HG02571 (cell line): ENCODE results near the gene PET100.

Experiments used
- ATAC-seq: cut with Tn5 transposase; IDR thresholded peaks from one replicate; pipeline ENCODE4 v1.9.1; 2021; ENCODE audit warnings: mild to moderate bottlenecking, moderate library complexity; ENCODE audit not compliant: unreplicated experiment

Gene PET100

DNA sequence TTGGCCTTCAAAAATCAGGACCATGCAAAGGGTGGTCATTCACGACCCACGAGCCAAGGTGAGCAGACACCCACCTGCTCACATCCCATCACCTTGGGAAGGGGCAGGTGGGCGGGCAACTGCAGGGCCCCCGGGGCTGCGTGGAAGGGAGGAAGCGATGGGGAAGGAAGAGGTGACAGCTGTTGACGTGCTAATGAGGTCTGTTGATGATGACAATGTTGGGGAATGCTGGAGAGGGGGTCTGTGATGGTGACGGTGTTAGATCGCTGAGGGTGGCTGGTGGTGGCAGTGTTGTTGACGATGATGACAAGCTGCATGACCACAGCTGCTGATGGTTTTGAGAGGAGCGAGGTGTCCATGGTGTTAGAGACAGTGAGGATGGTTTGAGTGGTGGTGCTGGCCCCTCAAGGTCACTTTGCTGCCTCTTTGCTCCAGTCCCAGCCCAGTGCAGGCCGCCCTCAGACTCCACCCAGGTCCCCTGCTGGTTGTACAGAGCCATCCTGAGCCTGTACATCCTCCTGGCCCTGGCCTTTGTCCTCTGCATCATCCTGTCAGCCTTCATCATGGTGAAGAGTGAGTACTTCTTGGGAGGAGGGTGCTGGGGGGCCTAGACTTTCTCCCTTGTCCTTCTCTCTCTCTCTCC, 48.2 kb downstream of the PET100 start:
- ATAC-seq, result no peak

- no peak for ATAC-seq
These were observed 49.6 kb downstream of the PET100 start for GRCh38 chr19:7678971-7679751.

DNA sequence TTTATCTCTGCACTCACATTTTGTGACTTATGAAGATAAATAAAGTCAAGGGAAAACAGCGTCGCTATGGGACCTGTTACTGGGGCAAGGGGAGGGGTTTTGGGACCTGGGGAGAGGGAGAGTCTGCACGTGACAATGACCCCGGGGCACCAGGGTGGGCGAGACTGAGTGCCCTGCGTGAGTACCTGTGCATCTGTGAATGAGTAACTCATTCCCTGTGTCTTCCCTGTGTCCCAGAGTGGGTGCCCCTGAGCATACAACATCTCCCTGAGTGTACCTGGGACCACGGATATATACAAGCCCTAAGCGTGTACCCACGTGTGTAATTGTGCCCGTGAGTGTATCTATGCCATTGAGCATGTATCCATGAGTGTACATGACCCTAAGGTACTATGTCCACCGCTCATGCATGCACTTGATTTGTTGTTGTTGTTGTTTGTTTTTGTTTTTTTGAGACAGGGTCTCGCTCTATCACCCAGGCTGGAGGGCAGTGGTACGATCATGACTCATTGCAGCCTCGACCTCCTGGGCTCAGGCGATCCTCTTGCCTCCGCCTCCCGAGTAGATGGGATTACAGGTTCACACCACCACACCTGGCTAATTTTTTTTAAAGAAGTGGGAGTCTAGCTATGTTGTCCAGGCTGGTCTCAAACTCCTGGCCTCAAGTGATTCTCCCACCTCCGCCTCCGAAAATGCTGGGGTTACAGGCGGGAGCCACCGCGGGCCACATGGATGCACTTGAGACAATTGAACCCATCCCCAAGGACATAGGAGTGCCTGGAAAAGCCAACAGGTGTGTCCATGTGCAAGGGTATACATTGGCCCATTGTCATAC, 50.4 kb downstream of the PET100 start:
- no peak for ATAC-seq

DNA sequence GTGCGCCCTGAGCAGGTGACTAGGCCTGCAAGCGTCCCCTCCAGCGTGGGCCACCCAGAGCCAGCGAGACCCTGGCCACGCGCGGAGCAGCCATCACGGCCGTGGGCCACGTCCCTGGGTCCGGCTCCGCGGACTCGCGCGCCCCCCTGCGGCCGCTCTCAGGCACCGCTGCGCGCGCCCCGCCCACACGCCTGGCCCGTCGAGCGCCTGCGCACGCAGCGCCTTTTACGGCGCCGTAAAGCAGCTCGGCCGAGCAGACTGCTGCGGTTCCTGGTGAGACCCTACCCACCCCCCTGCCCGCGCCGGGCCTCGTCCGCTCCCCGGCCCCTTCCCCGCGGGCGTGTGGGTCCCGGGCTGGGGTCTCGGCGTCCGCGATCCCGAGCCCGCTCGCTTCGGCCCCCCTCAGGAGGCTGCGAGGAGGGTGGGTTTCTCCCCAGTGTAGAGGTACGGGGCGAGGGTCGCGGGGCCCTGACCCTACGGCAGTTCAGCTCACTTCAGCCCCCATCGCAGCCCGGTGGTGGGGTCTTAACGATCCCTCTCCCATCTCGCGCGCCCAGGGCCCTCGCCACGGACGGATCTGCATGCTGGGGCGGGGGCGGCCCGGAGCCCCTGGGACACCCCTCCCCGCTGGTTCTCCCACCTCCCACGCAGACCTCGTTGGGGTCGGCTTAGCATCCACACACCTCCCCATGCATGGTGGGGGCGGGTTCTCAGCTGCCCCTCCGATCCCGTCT, 51.2 kb downstream of the PET100 start, which contains the start of gene TRAPPC5:
TRAPPC5 (plus strand) TSS at position 228 of the 734 bp plus-strand sequence. CDS start 1,421 bp downstream, outside the sequence.
- ATAC-seq, result peak; percentile 47
